NCI-H1092 treated with DMSO at 0.1 percent for 48 hours (cell line): Measurements from ENCODE around the gene ANXA4.

ENCODE experiments used
- DNase-seq: peaks from one replicate; lab custom pipeline; 2025; lab: John Stamatoyannopoulos, UW

ANXA4 gene

GRCh38 chr2:69741575-69742321 lies at the start of gene ANXA4:
Gene ANXA4, plus strand, starts transcription at chr2:69742134. Its CDS starts 39,432 bp downstream, at chr2:69781566.
- DNase-seq = no peak

GRCh38 chr2:69692424-69692823 lies 49.5 kb upstream of the ANXA4 start:
- no peak for DNase-seq

- no peak for DNase-seq
Observed at GRCh38 chr2:69693059-69693774, 48.7 kb upstream of the ANXA4 start.

- no peak for DNase-seq
Observed at GRCh38 chr2:69693775-69694450, 48.0 kb upstream of the ANXA4 start.

- DNase-seq = no peak
Observed at GRCh38 chr2:69694894-69695849, 46.8 kb upstream of the ANXA4 start.

- DNase-seq = no peak
Observed at GRCh38 chr2:69695850-69696216, 46.1 kb upstream of the ANXA4 start.

GRCh38 chr2:69700381-69700780 lies 41.6 kb upstream of the ANXA4 start:
- no peak for DNase-seq

GRCh38 chr2:69701100-69701945 lies 40.6 kb upstream of the ANXA4 start:
- DNase-seq = no peak

- no peak for DNase-seq
Observed at GRCh38 chr2:69703189-69703588, 38.7 kb upstream of the ANXA4 start.

GRCh38 chr2:69704446-69704845 lies 37.5 kb upstream of the ANXA4 start:
- no peak for DNase-seq

- no peak for DNase-seq
Observed at GRCh38 chr2:69709290-69709689, 32.6 kb upstream of the ANXA4 start.

GRCh38 chr2:69711971-69712370 lies 30.0 kb upstream of the ANXA4 start:
- no peak for DNase-seq

- DNase-seq = no peak
Observed at GRCh38 chr2:69714024-69714423, 27.9 kb upstream of the ANXA4 start.

- DNase-seq = peak; percentile 44
Observed at GRCh38 chr2:69714539-69715220, 27.3 kb upstream of the ANXA4 start.

- no peak for DNase-seq
Observed at GRCh38 chr2:69715964-69716363, 26.0 kb upstream of the ANXA4 start.

GRCh38 chr2:69716555-69717120 lies 25.3 kb upstream of the ANXA4 start:
- DNase-seq = no peak

GRCh38 chr2:69717186-69717585 lies 24.7 kb upstream of the ANXA4 start:
- DNase-seq = no peak

- no peak for DNase-seq
Observed at GRCh38 chr2:69717861-69718273, 24.1 kb upstream of the ANXA4 start.

GRCh38 chr2:69718338-69718965 lies 23.5 kb upstream of the ANXA4 start:
- no peak for DNase-seq
